Natural killer cell (primary cell): ENCODE measurements around the gene SETBP1. TPM values are rescaled to one million over a fixed set of nuclear protein-coding genes. Genes with fewer than 3 reads are reported as not detected.

Experiments used
- ATAC-seq, 3 donors: fragments of 150-1000 bp in 2 of 3; fragments of 200-7000 bp in 1 of 3; cut with Tn5 transposase; 1 replicate in 1 of 3; 2 replicates in 2 of 3; pipeline ENCODE4 v1.10.0; 2021; ENCODE audit warnings: mild to moderate bottlenecking in 2 of 3, moderate library complexity in 2 of 3
- DNase-seq, 2 donors: peaks; one replicate each; pipeline versions ENCODE4 v3.0.0 to v3.0.0-alpha.2; 2013 to 2021; ENCODE audit warnings: mixed read lengths in 1 of 2
- H3K27ac ChIP-seq: one replicate; pipeline ENCODE4 v1.5.1; 2013; ENCODE audit warnings: mild to moderate bottlenecking, low read length
- H3K27me3 ChIP-seq: one replicate; pipeline ENCODE4 v1.6.1; 2013; ENCODE audit warnings: low read length; ENCODE audit not compliant: control insufficient read depth, insufficient read depth
- H3K36me3 ChIP-seq: one replicate; pipeline ENCODE4 v1.6.1; 2013; ENCODE audit warnings: low read length; ENCODE audit not compliant: control insufficient read depth, insufficient read depth
- H3K4me1 ChIP-seq: one replicate; pipeline ENCODE4 v1.6.1; 2013; ENCODE audit warnings: low read length; ENCODE audit not compliant: control insufficient read depth, insufficient read depth
- H3K4me3 ChIP-seq: one replicate; pipeline ENCODE4 v1.5.1; 2013; ENCODE audit warnings: low read length
- H3K9me3 ChIP-seq: one replicate; pipeline ENCODE4 v1.6.1; 2013; ENCODE audit warnings: low read length; ENCODE audit not compliant: control insufficient read depth, insufficient read depth
- H3K27ac Mint-ChIP-seq, 2 donors: one replicate each; pipeline ENCODE4 v1.8.0; 2022; ENCODE audit warnings: mild to moderate bottlenecking in 2 of 2, mixed read lengths in 2 of 2, moderate library complexity in 1 of 2
- H3K27me3 Mint-ChIP-seq, 2 donors: one replicate each; pipeline ENCODE4 v1.8.0; 2022; ENCODE audit warnings: low read depth in 2 of 2, mixed read lengths in 2 of 2
- H3K36me3 Mint-ChIP-seq: one replicate; pipeline ENCODE4 v1.8.0; 2022; ENCODE audit warnings: mixed read lengths
- H3K4me1 Mint-ChIP-seq, 2 donors: one replicate each; pipeline ENCODE4 v1.8.0; 2022; ENCODE audit warnings: mixed read lengths in 2 of 2
- H3K4me3 Mint-ChIP-seq: one replicate; pipeline ENCODE4 v1.8.0; 2022; ENCODE audit warnings: mild to moderate bottlenecking, moderate library complexity, mixed read lengths
- H3K9me3 Mint-ChIP-seq, 2 donors: one replicate each; pipeline ENCODE4 v1.8.0; 2022; ENCODE audit warnings: mixed read lengths in 2 of 2
- CTCF ChIP-seq: fragments of 200-600 bp; IDR thresholded peaks from one replicate; pipeline ENCODE4 v1.8.0; 2022; ENCODE audit warnings: antibody characterized with exemption
- WGBS: methylation state at CpG from one replicate; pipeline ENCODE4 v1.1.7; 2013; ENCODE audit warnings: missing lambda C conversion rate; ENCODE audit not compliant: insufficient coverage; 5-methylcytosine and 5-hydroxymethylcytosine counted together
- intact Hi-C: fragments of 100-400 bp; cut with micrococcal nuclease; formaldehyde crosslinking; loops from one replicate; pipeline ENCODE4 v1.14.2; 2022
- total RNA-seq, 4 donors: library from RNA; stranded (reverse); fragments of 120-200 nt in 1 of 4; gene quantifications; one replicate each; pipeline versions ENCODE4 v1.2.3 to v1.2.4, GENCODE V29; 2013 to 2022

Gene SETBP1
- total RNA-seq, 3 donors from 2014 or later (not counting 1 experiment from before 2014, with no cell fraction given) = 36.0 to 46.6 (median 41.2) TPM

GRCh38 chr18:44943311-44943881 is 262.7 kb downstream of the SETBP1 start:
- no peaks in the 10 kb centered on the region for H3K9me3 ChIP-seq
- Mint-ChIP-seq H3K9me3 (no peaks in the 10 kb centered on the region), H3K27me3 (no peaks in the 10 kb centered on the region), H3K36me3 (no peaks in the 10 kb centered on the region), H3K4me1 (peaks cover 23 to 27% of the 10 kb centered on the region in 2 donors), H3K4me3 (no peak overlapping the region), H3K27ac (no peak overlapping the region)
- DNase-seq (no peak), ATAC-seq (no peak)
- no peak for TF ChIP-seq CTCF
- H3K27me3 ChIP-seq = no peaks in the 10 kb centered on the region
- no peak overlapping the region for H3K4me3 ChIP-seq
- no peaks in the 10 kb centered on the region for H3K4me1 ChIP-seq
- intact Hi-C loops = no loop called here
- WGBS = 85% methylated on average over 2 of the region's 2 CpGs
- H3K27ac ChIP-seq = no peak overlapping the region
- no peaks in the 10 kb centered on the region for H3K36me3 ChIP-seq

GRCh38 chr18:44944461-44944860 is 263.8 kb downstream of the SETBP1 start:
- no peak overlapping the region for H3K4me3 Mint-ChIP-seq
- Histone ChIP-seq H3K27me3 (no peaks in the 10 kb centered on the region), H3K27ac (no peak overlapping the region), H3K36me3 (no peaks in the 10 kb centered on the region), H3K4me3 (no peak overlapping the region), H3K4me1 (no peaks in the 10 kb centered on the region), H3K9me3 (no peaks in the 10 kb centered on the region)
- no peak overlapping the region for H3K27ac Mint-ChIP-seq
- DNase-seq = no peak
- no peaks in the 10 kb centered on the region for H3K27me3 Mint-ChIP-seq
- peaks cover 21 to 23% of the 10 kb centered on the region in 2 donors for H3K4me1 Mint-ChIP-seq
- H3K36me3 Mint-ChIP-seq = no peaks in the 10 kb centered on the region
- intact Hi-C loops = no loop called here
- TF ChIP-seq CTCF = no peak
- ATAC-seq = no peak
- no peaks in the 10 kb centered on the region for H3K9me3 Mint-ChIP-seq
- WGBS = 94% methylated on average over 1 of the region's 1 CpG

GRCh38 chr18:44945888-44946401 is 265.3 kb downstream of the SETBP1 start:
- no peak overlapping the region for H3K4me3 ChIP-seq
- no peaks in the 10 kb centered on the region for H3K27me3 ChIP-seq
- H3K27ac ChIP-seq = no peak overlapping the region
- H3K36me3 ChIP-seq = no peaks in the 10 kb centered on the region
- no peak for DNase-seq
- H3K4me1 ChIP-seq = no peaks in the 10 kb centered on the region
- Mint-ChIP-seq H3K36me3 (peaks cover 9% of the 10 kb centered on the region), H3K27me3 (no peaks in the 10 kb centered on the region), H3K4me1 (peaks cover 19 to 27% of the 10 kb centered on the region in 2 donors), H3K27ac (no peak overlapping the region), H3K4me3 (no peak overlapping the region), H3K9me3 (no peaks in the 10 kb centered on the region)
- intact Hi-C loops = no loop called here
- no peak for ATAC-seq
- TF ChIP-seq CTCF = no peak
- no peaks in the 10 kb centered on the region for H3K9me3 ChIP-seq
- 73% methylated on average over 4 of the region's 4 CpGs for WGBS
